ENCODE measurements around the gene FXYD1.

Gene FXYD1

GRCh38 chr19:35174226-35174625, 35.6 kb downstream of the FXYD1 start:
- peaks cover 12% of the 10 kb centered on the region for H3K4me1 ChIP-seq (ENCODE audit: insufficient read depth, low read length, poor library complexity, severe bottlenecking)
- no peaks in the 10 kb centered on the region for H4K20me1 ChIP-seq (ENCODE audit: insufficient read depth, low read length, poor library complexity, severe bottlenecking)
- H3K27me3 ChIP-seq (ENCODE audit: insufficient read depth, low read length, poor library complexity, severe bottlenecking): no peaks in the 10 kb centered on the region
- peaks cover 3% of the 10 kb centered on the region; the same call in 1 of the 2 replicates for H3K9me3 ChIP-seq (ENCODE audit: insufficient read depth, low read depth, low read length)
- no peak overlapping the region for H3K4me3 ChIP-seq (ENCODE audit: low read length, poor library complexity, severe bottlenecking)
- no peaks in the 10 kb centered on the region for H3K9me2 ChIP-seq (replicated peaks; ENCODE audit: low read depth, low read length)
- H3K36me3 ChIP-seq (ENCODE audit: insufficient read depth, low read length): peaks cover 20% of the 10 kb centered on the region; the same call in 1 of the 2 replicates
- H3F3A ChIP-seq (ENCODE audit: low read depth): 0 out of 2 replicates have a peak, but pooled peaks cover 4% of the 10 kb centered on the region
- no peak overlapping the region for H3K9ac ChIP-seq (ENCODE audit: low read depth, low read length, poor library complexity, severe bottlenecking)
- H3K79me2 ChIP-seq (ENCODE audit: insufficient read depth, low read length): no peaks in the 10 kb centered on the region
- TF ChIP-seq CTCF (conservative IDR thresholded peaks at IDR 0.05; ENCODE audit: low read length) (no peak), EZH2phosphoT487 (IDR thresholded peaks at IDR 0.05; ENCODE audit: borderline replicate concordance) (no peak)
- no peak overlapping the region for H3K4me2 ChIP-seq (ENCODE audit: low read depth, low read length, poor library complexity, severe bottlenecking)
- H2AFZ ChIP-seq (ENCODE audit: low read length): no peak overlapping the region

- Histone ChIP-seq H3K4me3 (ENCODE audit: low read length, poor library complexity, severe bottlenecking) (no peak overlapping the region), H3K36me3 (ENCODE audit: insufficient read depth, low read length) (peaks cover 6% of the 10 kb centered on the region; the same call in 1 of the 2 replicates), H3K9me2 (replicated peaks; ENCODE audit: low read depth, low read length) (no peaks in the 10 kb centered on the region), H3K4me2 (ENCODE audit: low read depth, low read length, poor library complexity, severe bottlenecking) (no peak overlapping the region), H3K4me1 (ENCODE audit: insufficient read depth, low read length, poor library complexity, severe bottlenecking) (peaks cover 15% of the 10 kb centered on the region), H3K79me2 (ENCODE audit: insufficient read depth, low read length) (no peaks in the 10 kb centered on the region), H2AFZ (ENCODE audit: low read length) (no peak overlapping the region), H3K9ac (ENCODE audit: low read depth, low read length, poor library complexity, severe bottlenecking) (no peak overlapping the region), H4K20me1 (ENCODE audit: insufficient read depth, low read length, poor library complexity, severe bottlenecking) (no peaks in the 10 kb centered on the region), H3F3A (ENCODE audit: low read depth) (0 out of 2 replicates have a peak, but pooled peaks cover 4% of the 10 kb centered on the region), H3K27me3 (ENCODE audit: insufficient read depth, low read length, poor library complexity, severe bottlenecking) (no peaks in the 10 kb centered on the region), H3K9me3 (ENCODE audit: insufficient read depth, low read depth, low read length) (peaks cover 3% of the 10 kb centered on the region; the same call in 1 of the 2 replicates)
- no peak for TF ChIP-seq CTCF (conservative IDR thresholded peaks at IDR 0.05; ENCODE audit: low read length)
- TF ChIP-seq EZH2phosphoT487 (IDR thresholded peaks at IDR 0.05; ENCODE audit: borderline replicate concordance): no peak
Observed at GRCh38 chr19:35176181-35176570, 37.6 kb downstream of the FXYD1 start.

- no peak overlapping the region for H3K4me3 ChIP-seq (ENCODE audit: low read length, poor library complexity, severe bottlenecking)
- TF ChIP-seq EZH2phosphoT487 (IDR thresholded peaks at IDR 0.05; ENCODE audit: borderline replicate concordance): no peak
- no peak for TF ChIP-seq CTCF (conservative IDR thresholded peaks at IDR 0.05; ENCODE audit: low read length)
- no peaks in the 10 kb centered on the region for H4K20me1 ChIP-seq (ENCODE audit: insufficient read depth, low read length, poor library complexity, severe bottlenecking)
- H3K9ac ChIP-seq (ENCODE audit: low read depth, low read length, poor library complexity, severe bottlenecking): no peak overlapping the region
- H3K27me3 ChIP-seq (ENCODE audit: insufficient read depth, low read length, poor library complexity, severe bottlenecking): no peaks in the 10 kb centered on the region
- H3K4me1 ChIP-seq (ENCODE audit: insufficient read depth, low read length, poor library complexity, severe bottlenecking): peaks cover 3% of the 10 kb centered on the region
- H3K9me2 ChIP-seq (replicated peaks; ENCODE audit: low read depth, low read length): no peaks in the 10 kb centered on the region
- no peak overlapping the region for H3K4me2 ChIP-seq (ENCODE audit: low read depth, low read length, poor library complexity, severe bottlenecking)
- no peaks in the 10 kb centered on the region for H3K79me2 ChIP-seq (ENCODE audit: insufficient read depth, low read length)
- peaks cover 4% of the 10 kb centered on the region; the same call in 1 of the 2 replicates for H3K36me3 ChIP-seq (ENCODE audit: insufficient read depth, low read length)
- H3F3A ChIP-seq (ENCODE audit: low read depth): no peaks in the 10 kb centered on the region
- peaks cover 3% of the 10 kb centered on the region; the same call in 1 of the 2 replicates for H3K9me3 ChIP-seq (ENCODE audit: insufficient read depth, low read depth, low read length)
- H2AFZ ChIP-seq (ENCODE audit: low read length): no peak overlapping the region
Observed at GRCh38 chr19:35177377-35178274, 39.0 kb downstream of the FXYD1 start.
